ENCODE data around the gene IP6K3. TPM values are rescaled to one million over a fixed set of nuclear protein-coding genes. Genes with fewer than 3 reads are reported as not detected.

The IP6K3 gene
- total RNA-seq, 1 donor from 2014 or later: 44.2 TPM

DNA sequence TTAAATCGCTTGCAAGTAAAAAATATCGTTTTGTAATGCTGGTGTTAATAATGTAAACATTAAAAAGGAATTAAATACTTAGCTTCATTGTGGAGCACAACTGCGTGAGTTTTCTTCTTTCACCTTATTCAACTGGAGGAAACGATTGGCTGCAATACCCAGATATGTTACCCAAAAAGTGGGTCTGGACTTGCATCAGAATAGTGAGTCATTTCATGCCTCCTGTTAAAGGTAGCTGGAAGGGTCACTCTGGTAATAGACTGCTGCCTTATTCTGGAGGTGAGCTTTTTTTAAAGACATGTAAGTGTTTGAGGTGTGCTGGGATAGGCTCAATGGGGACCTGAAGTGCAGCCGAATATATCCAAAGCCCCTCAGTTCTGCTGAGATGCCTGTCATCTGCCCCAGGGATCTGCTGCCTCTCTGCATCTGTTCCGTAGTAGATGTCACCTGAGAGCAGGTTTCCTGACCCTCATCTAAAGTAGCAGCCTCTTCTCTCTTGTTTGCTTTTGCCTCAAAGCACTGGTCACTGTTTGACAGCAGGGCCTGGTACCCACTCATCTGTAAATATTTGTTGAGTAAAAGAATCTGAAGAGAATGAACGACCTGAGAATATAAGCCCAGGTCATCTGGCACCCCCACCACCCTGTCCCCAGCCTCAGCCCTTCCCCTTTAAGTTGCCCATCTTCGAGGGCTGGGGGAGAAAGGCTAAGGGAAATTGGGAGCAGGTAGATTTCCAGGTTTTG lies 29.6 kb downstream of the IP6K3 start:
- no peak for ATAC-seq (ENCODE audit: poor library complexity)
- intact Hi-C loops (cut with DNase I): no loop called here

DNA sequence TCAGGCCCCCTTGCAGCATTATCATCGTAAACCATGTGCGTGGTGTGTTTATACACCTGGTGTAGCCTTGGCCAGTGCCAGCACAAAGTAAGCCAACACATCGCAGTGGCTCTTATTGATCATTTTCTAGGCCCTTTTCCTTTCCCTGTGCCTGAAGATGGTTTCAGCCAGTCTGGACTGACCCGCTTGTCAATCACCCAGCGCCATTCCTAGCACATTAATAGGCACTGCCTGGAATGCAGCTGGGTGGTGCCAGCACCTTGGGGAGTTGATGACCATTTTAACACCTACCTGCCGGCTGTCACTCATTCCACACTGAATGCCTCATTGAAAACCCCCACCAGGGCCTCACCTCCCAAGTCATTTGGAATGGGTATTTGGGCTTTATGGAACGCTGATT lies 30.3 kb downstream of the IP6K3 start:
- DNase-seq (no peak), ATAC-seq (ENCODE audit: poor library complexity) (no peak)
- intact Hi-C loops (cut with DNase I): no loop called here

More for the DNA sequence above, 29.6 kb downstream of the IP6K3 start:
- DNase-seq: no peak

DNA sequence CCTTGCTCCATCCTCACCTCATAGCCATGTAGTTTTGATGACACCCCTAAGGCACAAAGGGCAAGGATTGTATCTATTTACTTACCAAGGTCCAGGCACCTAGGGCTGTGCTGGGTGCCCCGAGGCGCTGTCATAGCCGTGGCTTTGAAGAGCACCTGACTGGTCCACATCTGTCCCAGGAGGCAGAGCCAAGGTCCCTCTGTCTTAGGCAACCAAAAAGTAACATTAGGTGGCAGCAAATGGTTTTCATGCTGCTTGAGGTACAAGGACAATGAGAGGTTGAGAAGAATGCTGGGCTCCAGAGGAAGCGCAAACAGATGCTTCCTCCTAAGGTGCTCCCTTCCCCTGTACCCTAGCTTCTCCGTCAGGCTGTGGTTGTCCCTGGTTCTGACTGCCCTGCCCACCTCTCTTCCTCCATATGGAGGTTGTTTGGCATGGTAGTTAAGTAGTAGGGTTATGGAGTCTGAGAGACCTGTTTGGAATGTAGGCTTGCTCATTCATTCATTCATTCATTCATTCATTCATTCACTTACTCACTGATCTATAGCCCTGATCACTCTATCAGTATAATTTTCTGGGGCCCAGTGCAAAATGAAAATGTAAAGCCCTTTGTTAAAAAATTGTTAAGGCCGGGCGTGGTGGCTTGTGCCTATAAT lies 32.2 kb downstream of the IP6K3 start:
- intact Hi-C loops (cut with DNase I): loop anchor here (5.0 kb wide), 1 partner anchor 48 kb away; no protein-coding TSS in a partner anchor
- DNase-seq: no peak
- no peak for ATAC-seq (ENCODE audit: poor library complexity)

DNA sequence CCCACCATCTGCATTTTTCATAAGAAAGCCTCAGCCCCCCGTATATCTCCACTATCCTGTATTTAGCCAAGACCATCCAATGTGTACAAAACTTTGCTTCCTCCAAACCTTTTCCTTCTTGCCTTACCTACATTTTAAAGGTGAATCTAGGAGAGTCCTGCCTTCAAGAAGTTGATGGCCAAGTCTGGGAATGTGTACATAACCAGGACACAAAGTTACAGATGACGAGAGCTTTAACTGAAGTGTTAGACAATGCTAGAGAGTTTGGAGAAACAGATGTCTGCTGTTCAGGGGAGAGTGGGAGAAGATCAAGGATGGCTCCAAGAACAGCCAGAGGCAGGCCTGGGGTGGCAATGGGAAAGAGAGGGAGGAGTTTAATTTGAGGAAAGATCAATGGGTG lies 32.9 kb downstream of the IP6K3 start:
- ATAC-seq (ENCODE audit: poor library complexity) (no peak), DNase-seq (no peak)
- intact Hi-C loops (cut with DNase I): loop anchor here (5.0 kb wide), 1 partner anchor 49 kb away; no protein-coding TSS in a partner anchor

DNA sequence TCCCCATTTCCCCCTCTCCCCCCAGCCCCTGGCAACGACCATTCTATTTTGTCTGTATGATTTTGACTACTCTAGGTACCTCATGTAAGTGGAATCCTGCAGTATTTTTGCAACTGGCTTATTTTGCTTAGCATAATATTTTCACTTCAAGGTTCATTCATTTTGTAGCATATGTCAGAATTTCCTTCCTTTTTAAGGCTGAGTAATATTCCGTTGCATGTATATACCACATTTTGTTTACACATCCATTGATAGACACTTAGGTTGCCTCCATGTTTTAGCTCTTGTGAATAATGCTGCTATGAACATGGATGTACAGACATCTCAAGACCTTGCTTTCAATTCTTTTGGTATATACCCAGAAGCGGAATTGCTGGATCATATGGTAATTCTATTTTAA lies 33.8 kb downstream of the IP6K3 start:
- intact Hi-C loops (cut with DNase I): loop anchor here (5.0 kb wide), 1 partner anchor 49 kb away; no protein-coding TSS in a partner anchor
- DNase-seq (no peak), ATAC-seq (ENCODE audit: poor library complexity) (no peak)

DNA sequence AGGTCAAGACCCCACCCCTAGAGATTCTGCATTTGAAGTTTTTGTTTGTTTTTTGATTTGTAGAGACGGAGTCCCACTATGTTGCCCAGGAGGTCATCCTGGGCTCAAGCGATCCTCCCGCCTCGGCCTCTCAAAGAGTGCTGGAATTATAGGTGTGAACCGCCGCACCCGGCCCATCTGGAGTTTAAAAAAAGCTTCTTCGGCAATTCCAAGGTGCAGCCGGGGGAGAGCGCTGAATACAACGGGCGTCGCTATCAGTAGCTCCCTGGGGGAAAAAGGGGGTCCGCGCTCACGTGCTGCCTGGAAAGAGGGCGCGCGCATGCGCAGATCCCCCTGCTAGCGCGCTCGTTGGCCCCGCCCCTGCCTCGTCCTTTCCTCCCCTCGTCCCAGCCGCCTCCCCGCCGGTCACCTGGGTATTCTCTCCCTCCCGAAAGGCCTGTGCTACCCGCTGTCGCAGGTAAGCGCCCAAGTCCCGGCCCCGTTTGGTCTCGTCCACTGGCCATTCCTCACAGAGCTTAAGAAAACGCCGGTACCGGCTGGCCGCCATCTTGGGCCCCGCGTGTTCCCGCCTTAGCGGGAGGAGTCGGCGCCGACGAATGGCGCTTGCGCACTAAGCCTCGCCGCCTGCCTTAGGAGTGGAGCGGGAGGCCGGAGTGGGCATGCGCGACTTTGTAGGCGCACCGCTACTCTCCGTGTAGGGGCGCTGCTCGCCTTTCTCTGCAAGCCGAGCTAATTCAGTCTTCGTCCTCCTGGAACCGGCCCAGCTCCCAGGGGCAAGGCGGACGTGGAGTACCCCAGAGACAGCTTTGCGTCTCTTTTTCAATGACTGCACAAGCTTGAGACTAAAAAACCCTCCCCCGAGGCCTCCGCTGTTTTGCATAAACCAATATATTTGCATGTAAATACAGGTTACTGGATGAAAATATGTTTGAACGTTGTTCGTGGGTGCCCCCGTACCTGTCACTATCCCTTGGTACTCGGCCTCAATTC lies 35.3 kb downstream of the IP6K3 start, which contains the start of gene UQCC2:
Gene UQCC2 (minus strand): TSS at position 561 of the 990 bp plus-strand sequence. CDS start 14 bp downstream, at position 547.
- DNase-seq (peak; percentile 99), ATAC-seq (ENCODE audit: poor library complexity) (peak; percentile 98)
- intact Hi-C loops (cut with DNase I): loop anchor here (5.0 kb wide), 1 partner anchor 51 kb away; no protein-coding TSS in a partner anchor

DNA sequence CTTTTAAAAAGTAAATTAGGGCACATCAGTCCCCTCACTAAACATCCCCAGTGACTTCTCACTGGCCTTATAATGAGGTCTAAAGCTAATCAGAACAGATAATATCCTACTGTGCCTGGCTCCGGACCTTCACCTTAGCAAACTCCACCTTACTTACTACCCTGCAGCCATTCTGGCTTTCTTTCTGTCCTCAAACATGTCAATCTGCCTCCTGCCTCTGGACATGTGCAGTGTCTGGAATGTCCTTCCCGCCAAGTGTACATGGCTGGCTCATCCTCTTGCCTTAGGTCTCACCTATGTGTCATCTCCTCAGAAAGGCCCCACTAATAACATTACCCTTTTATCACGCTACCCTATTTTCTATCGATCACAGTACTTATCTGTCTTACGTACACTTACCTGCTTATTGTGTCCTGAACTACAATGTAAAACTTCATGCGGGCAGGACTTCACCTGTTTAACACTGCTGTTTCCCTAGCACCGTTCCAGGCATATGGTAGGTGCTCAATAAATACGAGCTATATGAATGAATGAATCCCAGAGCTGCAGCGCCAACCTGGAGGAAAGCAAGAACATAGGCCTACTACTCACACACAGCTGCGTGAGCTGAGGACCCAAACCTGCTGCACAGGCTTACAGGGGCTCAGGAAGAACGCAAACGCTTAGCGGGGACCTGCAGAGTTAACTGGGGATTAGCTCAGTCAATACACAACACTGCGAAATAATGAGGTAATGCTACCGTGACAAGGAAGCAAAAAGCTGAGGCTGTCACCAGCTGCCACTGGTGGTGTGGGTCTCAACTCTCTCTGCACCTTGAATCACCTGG lies 36.2 kb downstream of the IP6K3 start:
- ATAC-seq (ENCODE audit: poor library complexity): no peak
- no peak for DNase-seq
- intact Hi-C loops (cut with DNase I): loop anchor here (5.0 kb wide), 1 partner anchor 52 kb away; no protein-coding TSS in a partner anchor

DNA sequence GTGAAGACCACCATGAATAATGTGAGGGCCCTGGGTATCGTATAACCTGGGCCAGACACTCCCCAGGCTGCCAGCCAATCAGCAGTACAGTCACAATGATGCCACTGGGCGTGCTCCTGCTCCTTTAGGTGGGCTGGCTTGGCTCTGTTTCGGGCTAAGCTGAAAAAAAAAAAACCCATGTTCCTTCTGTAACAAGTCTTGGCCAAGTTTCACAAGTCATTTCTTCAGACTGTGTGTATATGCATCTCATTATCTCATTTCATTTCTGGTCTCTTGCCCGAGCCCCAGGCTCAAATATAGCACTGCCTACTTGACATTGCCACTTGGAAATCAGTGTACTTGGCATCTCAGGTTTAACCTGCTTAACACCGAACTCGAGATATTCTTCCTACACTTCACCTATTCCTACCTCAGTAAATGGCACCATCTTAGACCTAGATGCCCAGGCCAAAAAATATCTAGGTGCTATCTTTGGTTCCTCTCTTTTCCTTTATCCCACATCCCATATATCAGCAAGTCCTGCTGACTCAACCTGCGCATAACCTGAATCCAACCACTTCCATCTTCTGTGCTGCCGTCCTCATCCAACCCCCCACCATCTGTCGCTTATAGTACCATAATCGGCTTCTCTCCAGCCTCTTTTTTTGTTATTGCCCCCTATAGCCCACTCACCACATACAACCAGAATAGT lies 37.0 kb downstream of the IP6K3 start:
- intact Hi-C loops (cut with DNase I): loop anchor here (5.0 kb wide), 1 partner anchor 53 kb away; no protein-coding TSS in a partner anchor
- ATAC-seq (ENCODE audit: poor library complexity): peak; percentile 34
- DNase-seq: no peak

DNA sequence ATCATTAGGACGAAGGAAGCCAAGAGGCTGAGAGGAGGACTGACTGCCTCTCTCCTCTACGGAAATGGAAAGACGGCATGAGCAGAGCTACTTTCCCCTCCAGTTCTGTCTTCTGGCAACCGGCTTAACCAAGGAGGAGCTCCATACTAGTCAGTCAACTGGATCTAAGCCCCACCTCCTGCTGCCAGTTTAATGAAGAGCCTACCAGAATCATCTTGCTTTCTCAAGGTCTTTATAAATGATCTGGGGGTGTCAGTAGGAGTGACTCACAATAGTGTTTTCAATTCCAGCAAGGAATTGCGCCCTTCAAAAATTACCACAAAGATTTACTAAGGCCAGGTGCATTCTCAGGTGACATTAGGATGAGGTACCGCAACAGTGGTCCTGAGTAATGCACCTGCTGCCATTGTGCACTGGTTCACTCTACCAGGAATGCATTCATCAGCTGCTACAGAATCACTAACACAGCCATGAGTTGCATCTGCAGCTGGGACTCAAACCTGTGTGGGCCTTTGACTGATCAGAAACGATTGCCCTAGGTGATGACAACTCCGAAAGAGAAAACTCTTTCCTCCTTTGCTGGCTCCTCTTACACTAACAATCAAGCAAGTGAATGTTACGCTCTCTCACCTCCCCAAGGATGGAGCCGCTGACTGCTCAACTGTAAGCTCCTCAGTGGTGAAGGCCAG lies 38.0 kb downstream of the IP6K3 start:
- DNase-seq: no peak
- intact Hi-C loops (cut with DNase I): no loop called here

DNA sequence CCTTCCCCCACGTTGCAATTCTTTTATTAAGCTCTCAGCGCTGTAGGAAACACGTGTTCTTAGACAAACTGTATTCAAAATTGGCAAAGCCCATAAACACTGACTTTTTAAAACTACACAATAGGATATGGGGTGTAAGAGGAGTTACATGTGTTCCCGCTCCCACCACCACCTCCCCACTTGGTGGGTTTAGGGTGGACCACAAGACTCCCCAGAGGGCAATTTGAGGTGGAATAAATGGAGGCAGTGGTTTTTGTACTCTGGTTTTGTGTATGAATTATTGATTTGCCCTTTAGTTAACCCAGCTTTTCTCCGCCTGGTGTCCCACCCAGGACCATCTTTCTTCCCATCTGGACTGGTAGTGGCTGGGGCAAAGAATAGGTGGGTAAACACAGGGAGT lies 38.9 kb downstream of the IP6K3 start:
- intact Hi-C loops (cut with DNase I): no loop called here
- ATAC-seq (ENCODE audit: poor library complexity): no peak
- DNase-seq: no peak

More for the DNA sequence above, 38.0 kb downstream of the IP6K3 start:
- ATAC-seq (ENCODE audit: poor library complexity): no peak

DNA sequence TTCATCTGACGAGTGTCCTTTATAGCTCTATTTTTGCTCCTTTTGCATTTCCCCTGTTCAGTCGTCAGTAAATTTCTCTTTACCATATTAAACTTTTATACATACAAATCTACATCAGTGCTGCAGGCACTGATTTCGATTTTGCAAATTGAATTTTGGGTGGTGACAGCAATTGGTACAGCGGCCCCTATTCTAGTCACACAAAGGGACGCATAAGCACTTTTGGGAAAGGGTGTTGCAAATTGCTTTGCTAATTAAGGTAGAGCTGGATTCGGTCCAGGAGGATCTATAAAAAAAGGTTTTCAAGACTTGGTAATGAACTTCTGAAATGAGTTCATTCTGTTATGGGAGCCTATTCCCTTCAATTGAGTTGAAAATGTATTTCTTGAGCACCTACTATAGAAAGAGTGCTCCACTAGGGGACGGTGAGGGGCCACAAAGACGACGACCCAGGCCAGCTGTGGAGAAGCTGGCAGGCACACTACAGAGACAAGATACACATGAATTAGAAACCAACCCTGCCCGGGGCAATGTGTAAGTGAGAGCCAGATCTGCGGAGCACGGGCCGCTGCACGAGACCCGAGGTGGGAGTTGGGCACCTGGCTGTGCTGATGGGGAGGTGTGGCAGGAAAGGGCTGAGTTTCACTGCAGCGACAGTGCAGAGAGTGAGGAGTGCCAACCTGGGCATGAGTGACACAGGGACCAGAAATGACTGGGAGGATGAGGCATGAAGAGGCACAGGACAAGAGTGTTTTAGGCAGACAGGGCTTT lies 40.6 kb downstream of the IP6K3 start:
- no peak for ATAC-seq (ENCODE audit: poor library complexity)
- no peak for DNase-seq
- intact Hi-C loops (cut with DNase I): no loop called here

DNA sequence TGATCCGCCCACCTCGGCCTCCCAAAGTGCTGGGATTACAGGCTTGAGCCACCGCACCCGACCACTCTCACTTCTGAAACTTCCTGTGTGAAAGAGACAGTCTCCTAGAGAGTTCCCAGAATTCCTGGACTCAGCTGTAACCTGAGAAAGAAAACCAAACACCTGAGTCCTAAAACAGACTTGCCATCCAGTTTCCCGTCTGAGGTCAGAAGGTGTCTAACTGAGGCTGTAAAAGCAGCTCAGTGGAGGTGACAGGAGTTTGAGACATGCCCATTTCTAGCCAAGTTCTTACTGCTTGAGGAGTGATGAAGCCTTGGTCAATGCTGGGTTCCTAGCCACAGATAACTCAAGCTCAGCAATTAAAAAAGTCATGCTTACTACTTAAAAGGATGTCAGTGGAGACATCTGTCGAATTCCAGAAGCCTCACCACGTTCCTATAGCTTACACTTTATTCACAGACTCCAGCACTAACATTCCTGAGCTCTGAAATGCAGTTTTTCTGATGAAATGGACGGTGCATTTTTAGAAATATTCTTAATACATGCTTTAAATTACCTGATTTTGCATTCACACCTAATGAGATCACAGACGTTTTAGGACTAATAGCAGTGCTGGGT lies 41.3 kb downstream of the IP6K3 start:
- DNase-seq: no peak
- ATAC-seq (ENCODE audit: poor library complexity): no peak
- intact Hi-C loops (cut with DNase I): no loop called here

DNA sequence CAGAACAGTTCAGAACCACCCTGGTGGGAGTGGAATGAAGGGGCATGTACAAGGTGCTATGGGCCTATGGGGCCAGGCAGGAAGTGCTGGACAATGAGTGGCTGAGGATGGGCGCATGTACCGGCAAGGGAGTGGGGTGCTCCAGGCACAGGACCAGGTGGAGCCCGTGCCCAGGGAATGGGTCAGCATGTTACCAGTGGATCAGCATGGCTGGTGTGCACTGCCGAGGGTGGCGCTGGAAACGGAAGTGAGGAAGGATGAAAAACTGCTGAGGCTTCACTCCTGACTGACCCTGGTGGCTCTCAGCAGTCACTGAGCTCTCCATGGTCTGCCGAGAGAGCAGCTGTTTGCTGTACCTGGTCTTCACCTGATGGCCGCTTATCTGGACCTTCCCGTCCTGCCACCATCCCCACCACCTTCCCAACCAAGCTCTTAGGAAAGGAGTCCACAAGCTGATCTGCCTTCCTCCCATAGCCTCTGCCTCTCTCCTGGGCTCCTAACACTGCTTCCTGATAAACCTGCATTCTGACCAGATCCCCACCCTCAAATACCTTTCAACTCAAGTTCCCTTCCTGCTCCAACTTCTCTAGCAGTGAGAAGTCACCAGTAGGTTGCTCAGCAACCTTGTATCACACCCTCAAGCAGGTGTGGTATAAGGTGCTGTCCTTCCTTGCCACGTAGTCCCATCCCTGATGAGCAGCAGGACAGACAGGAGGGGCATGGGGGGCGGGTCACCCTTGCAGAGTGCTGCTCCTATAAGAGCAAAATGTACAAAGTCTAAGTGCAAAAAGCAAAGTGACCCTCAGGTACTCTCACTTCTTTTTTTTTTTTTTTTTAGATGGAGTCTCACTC lies 42.3 kb downstream of the IP6K3 start:
- DNase-seq (no peak), ATAC-seq (ENCODE audit: poor library complexity) (no peak)
- intact Hi-C loops (cut with DNase I): no loop called here

DNA sequence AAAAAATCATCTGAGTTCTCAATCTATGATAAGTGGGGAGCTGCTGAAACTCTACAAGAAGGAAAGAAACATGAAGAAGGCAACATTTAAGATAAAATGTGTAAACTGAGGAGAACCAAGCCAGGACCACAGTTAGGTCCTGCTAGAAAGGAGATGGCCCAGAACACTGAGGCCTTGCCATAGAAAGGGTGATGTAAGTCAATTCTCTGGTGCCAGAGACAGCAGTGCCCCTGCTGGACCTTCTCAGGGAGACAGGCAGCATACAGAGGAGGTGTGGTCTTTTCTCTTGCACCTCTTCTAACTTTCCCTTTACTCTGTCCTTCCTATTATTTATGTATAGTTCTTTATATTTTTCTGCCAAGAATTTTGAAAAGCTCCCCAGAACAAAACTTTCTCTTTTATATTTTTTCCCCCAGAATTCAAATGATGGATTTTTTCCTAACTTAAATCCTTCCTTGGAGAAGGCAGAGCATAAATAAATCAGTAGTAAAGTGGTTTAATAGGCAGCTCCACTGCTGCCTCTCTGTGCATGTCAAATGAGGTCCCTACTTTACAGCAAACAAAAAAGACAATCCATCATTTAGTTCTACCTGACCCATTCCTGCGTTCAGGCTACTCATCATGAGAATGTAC lies 44.2 kb downstream of the IP6K3 start:
- intact Hi-C loops (cut with DNase I): loop anchor here (2.0 kb wide), 1 partner anchor 118 kb away; no protein-coding TSS in a partner anchor
- ATAC-seq (ENCODE audit: poor library complexity): peak; percentile 60
- no peak for DNase-seq

Data from Right ventricle myocardium superior (tissue), 1 donor.